OCI-LY3 (cell line): ENCODE measurements around the gene CTBP2.

Source experiments
- EZH2phosphoT487 ChIP-seq: fragments of 200-600 bp; shearing (Covaris generic); IDR thresholded peaks from 2 replicates; pipeline ENCODE4 v1.6.1; 2018; ENCODE audit warnings: antibody characterized with exemption, mixed run types, low read depth
- TF ChIP-seq, protein P1 (sequence below): fragments of 200-600, 300-600 bp; sonication (generic); IDR thresholded peaks from 2 replicates; pipeline ENCODE4 v1.5.1; 2014; ENCODE audit warnings: antibody characterized with exemption, low read length, low read depth

- TF ChIP-seq, protein P1, sequence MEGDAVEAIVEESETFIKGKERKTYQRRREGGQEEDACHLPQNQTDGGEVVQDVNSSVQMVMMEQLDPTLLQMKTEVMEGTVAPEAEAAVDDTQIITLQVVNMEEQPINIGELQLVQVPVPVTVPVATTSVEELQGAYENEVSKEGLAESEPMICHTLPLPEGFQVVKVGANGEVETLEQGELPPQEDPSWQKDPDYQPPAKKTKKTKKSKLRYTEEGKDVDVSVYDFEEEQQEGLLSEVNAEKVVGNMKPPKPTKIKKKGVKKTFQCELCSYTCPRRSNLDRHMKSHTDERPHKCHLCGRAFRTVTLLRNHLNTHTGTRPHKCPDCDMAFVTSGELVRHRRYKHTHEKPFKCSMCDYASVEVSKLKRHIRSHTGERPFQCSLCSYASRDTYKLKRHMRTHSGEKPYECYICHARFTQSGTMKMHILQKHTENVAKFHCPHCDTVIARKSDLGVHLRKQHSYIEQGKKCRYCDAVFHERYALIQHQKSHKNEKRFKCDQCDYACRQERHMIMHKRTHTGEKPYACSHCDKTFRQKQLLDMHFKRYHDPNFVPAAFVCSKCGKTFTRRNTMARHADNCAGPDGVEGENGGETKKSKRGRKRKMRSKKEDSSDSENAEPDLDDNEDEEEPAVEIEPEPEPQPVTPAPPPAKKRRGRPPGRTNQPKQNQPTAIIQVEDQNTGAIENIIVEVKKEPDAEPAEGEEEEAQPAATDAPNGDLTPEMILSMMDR, result no peak
- TF ChIP-seq EZH2phosphoT487, result no peak
Measured at GRCh38 chr10:125003901-125004467, 156.4 kb downstream of the CTBP2 start.
